H9 (cell line): ENCODE data around the gene ZNF664. TPM values are rescaled to one million over a fixed set of nuclear protein-coding genes. Genes with fewer than 3 reads are reported as not detected.

Experiments used
- DNase-seq: peaks from one replicate; pipeline ENCODE4 v3.0.0-alpha.2; 2017
- H2AFZ ChIP-seq: one replicate; pipeline ENCODE4 v1.6.1; 2013; ENCODE audit warnings: mild to moderate bottlenecking, low read length, control low read depth, moderate library complexity
- H2AK5ac ChIP-seq: 2 replicates; pipeline ENCODE4 v1.6.1; 2013; ENCODE audit warnings: low read length, control low read depth, mixed read lengths; ENCODE audit not compliant: insufficient read length
- H2BK120ac ChIP-seq: one replicate; pipeline ENCODE4 v1.6.1; 2013; ENCODE audit warnings: low read depth, mild to moderate bottlenecking, low read length, control low read depth, inconsistent platforms; ENCODE audit not compliant: poor library complexity, severe bottlenecking
- H2BK12ac ChIP-seq: 2 replicates; pipeline ENCODE4 v1.6.1; 2013; ENCODE audit warnings: low read length, control low read depth, mixed read lengths, low read depth; ENCODE audit not compliant: insufficient read length
- H2BK15ac ChIP-seq: 2 replicates; pipeline ENCODE4 v1.6.1; 2013; ENCODE audit warnings: low read depth, low read length, control low read depth
- H2BK20ac ChIP-seq: one replicate; pipeline ENCODE4 v1.6.1; 2013; ENCODE audit warnings: low read depth, mild to moderate bottlenecking, low read length, control low read depth, inconsistent platforms; ENCODE audit not compliant: poor library complexity, severe bottlenecking
- H2BK5ac ChIP-seq: 2 replicates; pipeline ENCODE4 v1.6.1; 2013; ENCODE audit warnings: low read length, control low read depth, mixed read lengths; ENCODE audit not compliant: insufficient read length
- H3K14ac ChIP-seq: 2 replicates; pipeline ENCODE4 v1.6.1; 2013; ENCODE audit warnings: low read length, control low read depth; ENCODE audit not compliant: insufficient read depth
- H3K18ac ChIP-seq: 2 replicates; pipeline ENCODE4 v1.6.1; 2013; ENCODE audit warnings: low read depth, mild to moderate bottlenecking, mixed read lengths, low read length, control low read depth; ENCODE audit not compliant: insufficient read length
- H3K23ac ChIP-seq: 2 replicates; pipeline ENCODE4 v1.6.1; 2013; ENCODE audit warnings: low read length, control low read depth, mixed read lengths, low read depth; ENCODE audit not compliant: insufficient read length
- H3K23me2 ChIP-seq: 2 replicates; pipeline ENCODE4 v1.6.1; 2013; ENCODE audit warnings: low read depth, mild to moderate bottlenecking, mixed read lengths, low read length, control low read depth; ENCODE audit not compliant: insufficient read length, poor library complexity, severe bottlenecking
- H3K27ac ChIP-seq: 2 replicates; pipeline ENCODE4 v1.5.1; 2013; ENCODE audit warnings: low read length, control low read depth, mixed read lengths, low read depth; ENCODE audit not compliant: insufficient read length
- H3K27me3 ChIP-seq: 2 replicates; pipeline ENCODE4 v1.6.1; 2013; ENCODE audit warnings: low read length, control low read depth, inconsistent platforms; ENCODE audit not compliant: insufficient read depth
- H3K4ac ChIP-seq: 2 replicates; pipeline ENCODE4 v1.6.1; 2013; ENCODE audit warnings: low read depth, mild to moderate bottlenecking, control low read depth, inconsistent platforms, low read length, moderate library complexity
- H3K4me1 ChIP-seq: 2 replicates; pipeline ENCODE4 v1.6.1; 2013; ENCODE audit warnings: low read length, control low read depth, inconsistent platforms; ENCODE audit not compliant: insufficient read depth
- H3K4me2 ChIP-seq: 2 replicates; pipeline ENCODE4 v1.6.1; 2013; ENCODE audit warnings: low read length, control low read depth, mixed read lengths; ENCODE audit not compliant: insufficient read length, insufficient read depth
- H3K56ac ChIP-seq: 2 replicates; pipeline ENCODE4 v1.6.1; 2013; ENCODE audit warnings: low read depth, mild to moderate bottlenecking, mixed read lengths, low read length, control low read depth; ENCODE audit not compliant: insufficient read length
- H3K79me1 ChIP-seq: 2 replicates; pipeline ENCODE4 v1.6.1; 2013; ENCODE audit warnings: low read depth, mild to moderate bottlenecking, moderate library complexity, low read length, control low read depth, inconsistent platforms; ENCODE audit not compliant: insufficient read depth, poor library complexity, severe bottlenecking
- H3K79me2 ChIP-seq: 2 replicates; pipeline ENCODE4 v1.6.1; 2013; ENCODE audit warnings: low read length, control low read depth, inconsistent platforms; ENCODE audit not compliant: insufficient read depth
- H3K9ac ChIP-seq: 2 replicates; pipeline ENCODE4 v1.6.1; 2013; ENCODE audit warnings: low read length, control low read depth, mixed read lengths; ENCODE audit not compliant: insufficient read length; ENCODE audit errors: extremely low read depth
- H3K9me3 ChIP-seq: one replicate; pipeline ENCODE4 v1.6.1; 2013; ENCODE audit warnings: low read depth, low read length, inconsistent platforms; ENCODE audit not compliant: control insufficient read depth
- H3T11ph ChIP-seq: one replicate; pipeline ENCODE4 v1.6.1; 2013; ENCODE audit warnings: mild to moderate bottlenecking, low read length, control low read depth, inconsistent platforms
- H4K20me1 ChIP-seq: one replicate; pipeline ENCODE4 v1.6.1; 2013; ENCODE audit not compliant: control insufficient read depth, insufficient read length, insufficient read depth
- H4K5ac ChIP-seq: 2 replicates; pipeline ENCODE4 v1.6.1; 2013; ENCODE audit warnings: low read depth, mild to moderate bottlenecking, mixed read lengths, low read length, control low read depth; ENCODE audit not compliant: insufficient read length
- H4K8ac ChIP-seq: replicated peaks from 2 replicates; pipeline ENCODE4 v1.6.1; 2013; ENCODE audit warnings: low read length, control low read depth, mixed read lengths, low read depth; ENCODE audit not compliant: insufficient read length
- H4K91ac ChIP-seq: 2 replicates; pipeline ENCODE4 v1.6.1; 2013; ENCODE audit warnings: low read depth, mild to moderate bottlenecking, moderate library complexity, mixed read lengths, low read length, control low read depth; ENCODE audit not compliant: insufficient read length
- H3K27ac Mint-ChIP-seq, 3 experiments: 2 replicates in 2 of 3; 3 replicates in 1 of 3; pipeline ENCODE4 v1.8.0; 2020 to 2021; ENCODE audit warnings: mixed read lengths in 3 of 3, mild to moderate bottlenecking in 1 of 3, moderate library complexity in 1 of 3
- H3K27me3 Mint-ChIP-seq: 2 replicates; pipeline ENCODE4 v1.8.0; 2021; ENCODE audit warnings: low read depth, mild to moderate bottlenecking, moderate library complexity, mixed read lengths
- H3K36me3 Mint-ChIP-seq, 3 experiments: 2 replicates in 2 of 3; 3 replicates in 1 of 3; pipeline ENCODE4 v1.8.0; 2020 to 2021; ENCODE audit warnings: low read depth in 3 of 3, mixed read lengths in 3 of 3; ENCODE audit not compliant: insufficient read depth in 1 of 3
- H3K4me1 Mint-ChIP-seq, 2 experiments: 2 replicates each; pipeline ENCODE4 v1.8.0; 2020; ENCODE audit warnings: mixed read lengths in 2 of 2
- H3K4me3 Mint-ChIP-seq, 2 experiments: 2 replicates in 1 of 2; 3 replicates in 1 of 2; pipeline ENCODE4 v1.8.0; 2020 to 2021; ENCODE audit warnings: mild to moderate bottlenecking in 2 of 2, mixed read lengths in 2 of 2, moderate library complexity in 1 of 2
- H3K9me3 Mint-ChIP-seq, 2 experiments: 2 replicates in 1 of 2; 3 replicates in 1 of 2; pipeline ENCODE4 v1.8.0; 2020; ENCODE audit warnings: mild to moderate bottlenecking in 2 of 2, mixed read lengths in 2 of 2, moderate library complexity in 1 of 2
- CTCF ChIP-seq: fragments of 200-600 bp; sonication (generic); conservative IDR thresholded peaks from 3 replicates; pipeline ENCODE4 v1.8.0; 2021; ENCODE audit warnings: antibody characterized with exemption, mild to moderate bottlenecking
- WGBS: extraction: QIAGEN DNeasy Blood & Tissue Kit; methylation state at CpG from one replicate; pipeline ENCODE4 v1.1.7; 2013; ENCODE audit warnings: missing lambda C conversion rate, low lambda C conversion rate, mixed read lengths; ENCODE audit not compliant: insufficient read length; ENCODE audit errors: extremely low coverage; 5-methylcytosine and 5-hydroxymethylcytosine counted together
- total RNA-seq: library from RNA; stranded (reverse); gene quantifications from 2 replicates; pipeline ENCODE4 v1.2.1, GENCODE V29; 2021

Gene ZNF664
- total RNA-seq, 1 experiment from 2014 or later: 29.5 TPM

DNA sequence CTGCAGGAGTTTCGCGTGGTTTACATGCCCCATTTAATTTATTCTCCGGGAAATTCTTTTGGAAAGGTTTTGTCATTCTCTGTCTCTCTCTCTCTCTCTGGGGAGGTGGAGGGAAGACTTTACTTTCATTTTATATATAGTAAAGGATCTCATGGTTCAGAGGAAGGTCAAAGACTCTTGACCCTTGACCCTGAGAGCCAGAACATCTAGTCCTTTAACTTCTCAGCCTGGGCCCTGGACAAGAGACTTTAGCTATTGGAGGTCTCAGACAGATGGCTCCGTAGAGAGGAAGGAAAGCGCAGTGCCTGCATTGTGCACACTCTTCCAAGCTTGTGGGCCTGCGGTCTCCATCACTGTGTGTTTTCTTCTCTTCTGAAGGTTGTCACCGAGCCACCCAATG lies 44.1 kb upstream of the ZNF664 start:
- Mint-ChIP-seq H3K4me3 (0 out of 5 replicates have a peak overlapping the region, but pooled peaks of 1 of the 2 experiments have one; percentile 11), H3K4me1 (no peaks in the 10 kb centered on the region), H3K27ac (no peak overlapping the region), H3K36me3 (no peaks in the 10 kb centered on the region), H3K9me3 (no peaks in the 10 kb centered on the region), H3K27me3 (peaks cover 94% of the 10 kb centered on the region)
- no peak overlapping the region for H3K27ac ChIP-seq
- H3K9ac ChIP-seq: no peak overlapping the region
- no peak overlapping the region for H2BK15ac ChIP-seq
- H2BK20ac ChIP-seq: no peak overlapping the region
- H2AK5ac ChIP-seq: no peak overlapping the region
- no peak overlapping the region for H2BK5ac ChIP-seq
- H4K8ac ChIP-seq: no peak overlapping the region
- no peak overlapping the region for H4K5ac ChIP-seq
- H3K23me2 ChIP-seq: no peaks in the 10 kb centered on the region
- no peak overlapping the region for H3K23ac ChIP-seq
- H3K4ac ChIP-seq: no peak overlapping the region
- no peak overlapping the region for H4K91ac ChIP-seq
- no peaks in the 10 kb centered on the region for H3K4me1 ChIP-seq
- no peak for DNase-seq
- H3K4me2 ChIP-seq: no peak overlapping the region
- H3K56ac ChIP-seq: no peak overlapping the region
- H4K20me1 ChIP-seq: no peaks in the 10 kb centered on the region
- H2AFZ ChIP-seq: no peak overlapping the region
- no peak overlapping the region for H3T11ph ChIP-seq
- TF ChIP-seq CTCF: no peak
- H2BK120ac ChIP-seq: no peak overlapping the region
- H3K79me2 ChIP-seq: no peaks in the 10 kb centered on the region
- no peaks in the 10 kb centered on the region; the same call in 1 of the 2 replicates for H3K27me3 ChIP-seq
- no peak overlapping the region for H3K14ac ChIP-seq
- H3K18ac ChIP-seq: no peak overlapping the region
- no peaks in the 10 kb centered on the region for H3K9me3 ChIP-seq
- WGBS: no CpG with 5 or more reads among the region's 7 CpGs
- no peak overlapping the region for H2BK12ac ChIP-seq
- H3K79me1 ChIP-seq: no peaks in the 10 kb centered on the region
